ENCODE results near the gene DMAC2.

DNA sequence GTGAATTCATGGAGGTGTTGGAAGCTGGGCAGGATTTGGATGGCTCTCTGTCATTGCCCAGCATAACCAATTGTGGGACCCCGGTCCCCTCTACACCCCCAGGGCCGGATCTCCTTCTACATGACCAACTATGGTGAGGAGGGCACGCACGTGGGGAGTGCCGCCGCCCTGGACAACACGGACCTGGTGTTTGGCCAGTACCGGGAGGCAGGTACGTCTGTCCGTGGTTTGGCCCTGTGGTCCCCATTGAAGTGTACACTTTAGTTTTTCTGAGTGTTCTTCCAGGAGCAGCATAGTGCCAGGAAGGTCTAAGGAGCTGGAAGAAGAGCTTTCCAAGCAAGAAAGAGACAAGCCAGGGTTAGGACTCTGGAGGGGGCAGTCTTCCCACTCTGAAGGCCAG is 25.8 kb downstream of the DMAC2 start:
- no peak for TF ChIP-seq POLR2A (IDR thresholded peaks at IDR 0.05)
- no peak for TF ChIP-seq CTCF (IDR thresholded peaks at IDR 0.05)
